Chondrocyte (in vitro differentiated cells): Measurements from ENCODE around the gene UTP14A. TPM values are rescaled to one million over a fixed set of nuclear protein-coding genes. Genes with fewer than 3 reads are reported as not detected.

Experiments used
- DNase-seq: peaks from one replicate; pipeline ENCODE4 v3.0.0; 2021; ENCODE audit warnings: mixed read lengths, low spot score
- H3K27ac Mint-ChIP-seq: one replicate; pipeline ENCODE4 v1.8.0; 2021; ENCODE audit warnings: mild to moderate bottlenecking, moderate library complexity, mixed read lengths; ENCODE audit not compliant: unreplicated experiment
- H3K27me3 Mint-ChIP-seq: 2 replicates; pipeline ENCODE4 v1.8.0; 2021; ENCODE audit warnings: low read depth, mixed read lengths
- H3K36me3 Mint-ChIP-seq: 2 replicates; pipeline ENCODE4 v1.8.0; 2021; ENCODE audit warnings: low read depth, mixed read lengths
- H3K4me1 Mint-ChIP-seq: 2 replicates; pipeline ENCODE4 v1.8.0; 2021; ENCODE audit warnings: low read depth, mild to moderate bottlenecking, mixed read lengths
- H3K4me3 Mint-ChIP-seq: one replicate; pipeline ENCODE4 v1.8.0; 2021; ENCODE audit warnings: mild to moderate bottlenecking, moderate library complexity, mixed read lengths; ENCODE audit not compliant: unreplicated experiment
- H3K9me3 Mint-ChIP-seq: 2 replicates; pipeline ENCODE4 v1.8.0; 2021; ENCODE audit warnings: low read depth, mixed read lengths
- total RNA-seq: library from RNA; stranded (reverse); gene quantifications from 3 replicates; pipeline ENCODE4 v1.2.1, GENCODE V29; 2021
- TF ChIP-seq, protein P1 (sequence below): fragments of 200-600 bp; sonication (generic); IDR thresholded peaks from 2 replicates; pipeline ENCODE4 v1.5.0; 2021; ENCODE audit warnings: antibody characterized with exemption, mild to moderate bottlenecking, moderate library complexity

Gene UTP14A
- total RNA-seq, 1 donor from 2014 or later, result 13.9 TPM

DNA sequence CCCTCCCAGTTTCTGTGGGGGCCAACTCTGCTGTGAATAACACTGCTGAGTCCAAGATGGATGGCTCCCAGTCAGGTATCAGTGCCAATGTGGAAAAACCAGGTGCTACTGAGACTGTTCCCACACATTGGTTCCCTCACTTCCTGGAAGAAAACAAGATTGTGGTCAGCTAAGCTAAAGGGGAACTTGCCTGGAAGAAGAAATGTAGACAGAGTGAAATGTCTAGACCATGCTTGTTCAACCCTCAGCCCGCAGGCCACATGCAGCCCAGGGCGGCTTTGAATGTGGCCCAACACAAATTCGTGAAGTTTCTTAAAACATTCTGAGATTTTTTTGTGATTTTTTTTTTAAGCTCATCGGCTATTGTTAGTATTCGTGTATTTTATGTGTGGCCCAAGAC lies 28.6 kb upstream of the UTP14A start:
- Mint-ChIP-seq H3K27me3 (peaks cover 3% of the 10 kb centered on the region), H3K9me3 (peaks cover 11% of the 10 kb centered on the region), H3K4me1 (peaks cover 3% of the 10 kb centered on the region), H3K36me3 (no peaks in the 10 kb centered on the region), H3K27ac (no peak overlapping the region), H3K4me3 (no peak overlapping the region)
- TF ChIP-seq, protein P1, sequence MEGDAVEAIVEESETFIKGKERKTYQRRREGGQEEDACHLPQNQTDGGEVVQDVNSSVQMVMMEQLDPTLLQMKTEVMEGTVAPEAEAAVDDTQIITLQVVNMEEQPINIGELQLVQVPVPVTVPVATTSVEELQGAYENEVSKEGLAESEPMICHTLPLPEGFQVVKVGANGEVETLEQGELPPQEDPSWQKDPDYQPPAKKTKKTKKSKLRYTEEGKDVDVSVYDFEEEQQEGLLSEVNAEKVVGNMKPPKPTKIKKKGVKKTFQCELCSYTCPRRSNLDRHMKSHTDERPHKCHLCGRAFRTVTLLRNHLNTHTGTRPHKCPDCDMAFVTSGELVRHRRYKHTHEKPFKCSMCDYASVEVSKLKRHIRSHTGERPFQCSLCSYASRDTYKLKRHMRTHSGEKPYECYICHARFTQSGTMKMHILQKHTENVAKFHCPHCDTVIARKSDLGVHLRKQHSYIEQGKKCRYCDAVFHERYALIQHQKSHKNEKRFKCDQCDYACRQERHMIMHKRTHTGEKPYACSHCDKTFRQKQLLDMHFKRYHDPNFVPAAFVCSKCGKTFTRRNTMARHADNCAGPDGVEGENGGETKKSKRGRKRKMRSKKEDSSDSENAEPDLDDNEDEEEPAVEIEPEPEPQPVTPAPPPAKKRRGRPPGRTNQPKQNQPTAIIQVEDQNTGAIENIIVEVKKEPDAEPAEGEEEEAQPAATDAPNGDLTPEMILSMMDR, result no peak
- DNase-seq, result no peak

DNA sequence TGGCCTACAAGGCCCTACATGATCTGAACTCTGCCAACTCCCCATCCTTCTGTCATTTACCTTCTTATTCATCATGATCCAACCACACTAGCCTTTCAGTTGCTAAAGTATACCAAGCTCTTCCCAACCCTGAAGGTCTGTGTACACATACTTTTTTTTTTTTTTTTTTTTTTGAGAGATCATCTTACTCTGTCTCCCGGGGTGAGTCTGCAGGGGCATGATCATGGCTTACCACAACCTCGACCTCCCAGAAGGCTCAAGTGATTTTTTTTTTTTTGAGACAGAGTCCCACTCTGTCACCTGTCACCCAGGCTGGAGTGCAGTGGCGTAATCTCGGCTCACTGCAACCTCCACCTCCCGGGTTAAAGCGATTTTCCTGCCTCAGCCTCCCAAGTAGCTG lies 5.9 kb upstream of the UTP14A start:
- no peak for DNase-seq
- Mint-ChIP-seq H3K27me3 (no peaks in the 10 kb centered on the region), H3K9me3 (no peaks in the 10 kb centered on the region), H3K4me3 (no peak overlapping the region), H3K36me3 (no peaks in the 10 kb centered on the region), H3K4me1 (no peaks in the 10 kb centered on the region), H3K27ac (no peak overlapping the region)
- TF ChIP-seq, protein P1, result no peak

GRCh38 chrX:129908636-129909035 lies 2.7 kb downstream of the UTP14A start:
- Mint-ChIP-seq H3K4me3 (no peak overlapping the region), H3K9me3 (no peaks in the 10 kb centered on the region), H3K27me3 (no peaks in the 10 kb centered on the region), H3K4me1 (peaks cover 3% of the 10 kb centered on the region), H3K36me3 (peaks cover 5% of the 10 kb centered on the region), H3K27ac (no peak overlapping the region)
- DNase-seq, result no peak
- TF ChIP-seq, protein P1, result no peak

DNA sequence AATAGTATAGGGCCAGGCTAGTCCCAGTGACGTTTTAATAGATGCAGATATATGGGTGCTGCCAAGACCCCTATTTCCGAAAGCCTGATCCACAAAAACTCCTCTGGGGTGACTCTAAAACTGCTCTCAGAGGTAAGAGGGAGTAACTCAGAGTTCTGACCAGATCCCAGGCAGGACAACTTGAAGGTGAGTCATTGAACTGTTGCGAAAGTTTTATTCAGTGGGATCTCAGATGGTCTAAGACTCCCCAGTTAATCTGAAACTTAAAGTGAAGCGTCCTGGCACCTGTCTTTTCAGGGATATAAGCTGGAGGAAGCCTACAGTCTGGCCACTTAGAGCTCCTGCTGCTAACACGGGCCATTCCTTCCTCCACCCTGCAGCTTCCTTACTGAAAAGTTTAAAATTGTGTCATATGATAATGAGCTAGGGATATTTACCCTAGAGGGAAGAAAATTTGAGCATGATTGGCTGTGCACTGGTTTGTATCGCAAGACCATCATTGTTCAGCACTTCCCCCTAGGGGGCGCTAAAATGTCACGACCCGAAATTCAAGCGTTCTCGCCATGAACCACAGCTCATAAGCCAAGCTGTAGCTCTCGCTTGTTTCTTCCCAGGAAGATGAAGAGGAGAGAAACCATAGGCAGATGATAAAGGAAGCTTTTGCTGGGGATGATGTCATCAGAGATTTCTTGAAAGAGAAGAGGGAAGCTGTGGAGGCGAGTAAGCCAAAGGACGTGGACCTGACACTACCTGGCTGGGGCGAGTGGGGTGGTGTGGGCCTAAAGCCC lies 19.5 kb downstream of the UTP14A start:
- Mint-ChIP-seq H3K27me3 (no peaks in the 10 kb centered on the region), H3K4me1 (peaks cover 4% of the 10 kb centered on the region), H3K27ac (no peak overlapping the region), H3K36me3 (peaks cover 12% of the 10 kb centered on the region), H3K4me3 (no peak overlapping the region), H3K9me3 (no peaks in the 10 kb centered on the region)
- DNase-seq, result no peak
- TF ChIP-seq, protein P1, result peak; percentile 81

DNA sequence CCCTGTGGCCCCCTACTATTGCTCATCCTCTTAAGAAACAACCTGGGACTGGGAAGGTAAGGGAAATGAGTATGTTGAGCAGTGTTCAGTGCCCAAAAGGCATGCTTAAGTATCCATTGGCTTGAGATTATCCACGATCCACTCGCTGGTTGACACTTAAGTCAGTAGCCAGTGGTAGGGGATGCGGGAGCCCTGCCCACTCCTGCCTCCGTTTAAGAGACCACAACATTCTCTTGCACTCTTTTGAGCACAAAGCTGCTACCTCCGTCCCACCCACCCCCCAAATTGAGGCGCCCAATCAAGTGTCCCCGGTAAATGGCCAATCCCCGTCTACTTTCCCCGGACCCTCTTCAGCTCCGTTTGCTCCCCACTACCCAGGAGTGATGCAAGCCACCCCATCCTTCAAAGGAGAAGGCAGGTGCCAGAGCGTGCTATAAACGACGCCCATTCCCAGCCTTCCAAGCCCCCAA lies 25.0 kb downstream of the UTP14A start:
- Mint-ChIP-seq H3K27ac (peak overlapping the region; percentile 95), H3K4me3 (peak overlapping the region; percentile 87), H3K27me3 (no peaks in the 10 kb centered on the region), H3K36me3 (no peaks in the 10 kb centered on the region), H3K4me1 (peaks cover 6% of the 10 kb centered on the region), H3K9me3 (no peaks in the 10 kb centered on the region)
- TF ChIP-seq, protein P1, result no peak
- DNase-seq, result no peak
